HepG2 (cell line): Measurements from ENCODE around the gene ACP1. TPM values are rescaled to one million over a fixed set of nuclear protein-coding genes. Genes with fewer than 3 reads are reported as not detected.
A peak's percentile ranks its signal among the peaks of the same experiment; 100 is the strongest.

Experiments
- ATAC-seq: fragments of 200-7000 bp; cut with Tn5 transposase; 3 replicates; pipeline ENCODE4 v1.9.1; 2020; ENCODE audit warnings: mild to moderate bottlenecking, moderate library complexity
- BruUV-seq: library from RNA; stranded (reverse); fragments of 400-500 nt; replicated peaks from 2 replicates; lab custom pipeline; 2021; lab: Mats Ljungman, UMichigan
- CTCF ChIA-PET: fragments of 300-600 bp; formaldehyde crosslinking; extraction: SDS; loops from one replicate; lab custom pipeline; 2021; ENCODE audit warnings: low total read pairs, inconsistent platforms, low intra/inter-chr PET ratio; lab: Yijun Ruan, JAX
- POLR2A ChIA-PET: fragments of 350-600 bp; sonication (Branson Sonifier 250); formaldehyde crosslinking; loops from one replicate; lab custom pipeline; 2020; ENCODE audit warnings: antibody characterized with exemption, inconsistent platforms; lab: Yijun Ruan, JAX
- DNase-seq: peaks from one replicate; pipeline ENCODE4 v3.0.0-alpha.2; 2015; ENCODE audit warnings: low spot score
- FAIRE-seq: peaks from 3 replicates; lab custom pipeline; 2011; peaks lifted over from hg19 to GRCh38; lab: Jason Lieb, UNC
- H2AFZ ChIP-seq: one replicate; pipeline ENCODE4 v1.6.1; 2011; ENCODE audit warnings: low read length, inconsistent platforms
- H3K27ac ChIP-seq: fragments of 300-600 bp; 3 replicates; pipeline ENCODE4 v1.8.0; 2011; ENCODE audit warnings: mixed run types, mild to moderate bottlenecking, mixed read lengths, low read length, inconsistent platforms; ENCODE audit not compliant: insufficient read depth; ENCODE audit errors: extremely low read length
- H3K27me3 ChIP-seq, 2 experiments: fragments of 200-600 bp in 1 of 2; 2 replicates in 1 of 2; 3 replicates in 1 of 2; pipeline versions ENCODE4 v1.6.0 to v1.8.0; 2011; ENCODE audit warnings: low read length in 2 of 2, mild to moderate bottlenecking in 2 of 2, moderate library complexity in 2 of 2, inconsistent platforms in 1 of 2; ENCODE audit not compliant: insufficient read depth in 2 of 2, control insufficient read depth in 1 of 2
- H3K36me3 ChIP-seq, 2 experiments: fragments of 200-600 bp in 1 of 2; replicated peaks in 1 of 2; 2 replicates in 1 of 2; 3 replicates in 1 of 2; pipeline versions ENCODE4 v1.5.1 to v1.8.0; 2011; ENCODE audit warnings: low read length in 2 of 2, inconsistent platforms in 1 of 2; ENCODE audit not compliant: insufficient read depth in 2 of 2, control insufficient read depth in 1 of 2
- H3K4me1 ChIP-seq: 2 replicates; pipeline ENCODE4 v1.5.1; 2012; ENCODE audit warnings: low read length, inconsistent platforms; ENCODE audit not compliant: insufficient read depth
- H3K4me2 ChIP-seq: 2 replicates; pipeline ENCODE4 v1.6.0; 2011; ENCODE audit warnings: low read depth, low read length, inconsistent platforms
- H3K4me3 ChIP-seq, 3 experiments: fragments of 200-600 bp in 1 of 3; sonication (generic), shearing (Covaris generic) in 1 of 3; replicated peaks in 1 of 3; 2 replicates each; pipeline ENCODE4 v1.5.1; 2011 to 2016; ENCODE audit warnings: low read length in 3 of 3, inconsistent platforms in 2 of 3, low read depth in 2 of 3, mild to moderate bottlenecking in 2 of 3, control low read depth in 1 of 3, mixed read lengths in 1 of 3; ENCODE audit not compliant: insufficient read depth in 1 of 3
- H3K79me2 ChIP-seq: one replicate; pipeline ENCODE4 v1.6.1; 2011; ENCODE audit warnings: low read length, inconsistent platforms; ENCODE audit not compliant: insufficient read depth
- H3K9ac ChIP-seq: 2 replicates; pipeline ENCODE4 v1.6.0; 2011; ENCODE audit warnings: mild to moderate bottlenecking, low read depth, low read length, inconsistent platforms; ENCODE audit not compliant: insufficient read depth
- H3K9me3 ChIP-seq: 2 replicates; pipeline ENCODE4 v1.5.1; 2012; ENCODE audit warnings: mild to moderate bottlenecking, low read length
- H4K20me1 ChIP-seq: 2 replicates; pipeline ENCODE4 v1.6.0; 2011; ENCODE audit warnings: inconsistent platforms, mild to moderate bottlenecking, low read length, moderate library complexity; ENCODE audit not compliant: insufficient read depth
- ATAD3A ChIP-seq: sonication (generic); formaldehyde crosslinking; IDR thresholded peaks from 2 replicates; pipeline ENCODE4 v1.4.0; 2020; ENCODE audit warnings: missing genetic modification reagents
- JARID2 ChIP-seq: sonication (generic); formaldehyde crosslinking; IDR thresholded peaks from 2 replicates; pipeline ENCODE4 v1.8.1; 2023; ENCODE audit warnings: missing genetic modification reagents, inconsistent platforms; ENCODE audit not compliant: insufficient replicate concordance
- KDM5A ChIP-seq: fragments of 200-600 bp; sonication (generic); IDR thresholded peaks from 2 replicates; pipeline ENCODE4 v1.7.0; 2018; ENCODE audit warnings: antibody characterized with exemption, mild to moderate bottlenecking, low read length, borderline replicate concordance
- MZF1 ChIP-seq: sonication (generic); formaldehyde crosslinking; IDR thresholded peaks from 2 replicates; pipeline ENCODE4 v1.8.1; 2023; ENCODE audit warnings: mild to moderate bottlenecking, missing genetic modification reagents, borderline replicate concordance
- NFYB ChIP-seq: sonication (generic); formaldehyde crosslinking; IDR thresholded peaks from 2 replicates; pipeline ENCODE4 v1.4.0; 2020; ENCODE audit warnings: missing genetic modification reagents
- PHB2 ChIP-seq: fragments of 450-650 bp; IDR thresholded peaks from 2 replicates; pipeline ENCODE4 v1.6.1; 2018; ENCODE audit not compliant: partially characterized antibody
- SYNCRIP ChIP-seq: fragments of 200-400 bp; formaldehyde crosslinking; IDR thresholded peaks from 2 replicates; pipeline ENCODE4 v1.6.1; 2018; ENCODE audit warnings: mild to moderate bottlenecking, low read depth, low read length; ENCODE audit not compliant: insufficient read depth
- ZNF629 ChIP-seq: sonication (generic); formaldehyde crosslinking; conservative IDR thresholded peaks from 2 replicates; pipeline ENCODE4 v1.5.0; 2020; ENCODE audit warnings: missing genetic modification reagents
- ZNF678 ChIP-seq: sonication (generic); formaldehyde crosslinking; IDR thresholded peaks from 2 replicates; pipeline ENCODE4 v1.4.0; 2020; ENCODE audit warnings: mild to moderate bottlenecking, missing genetic modification reagents
- ZNF7 ChIP-seq: IDR thresholded peaks from 2 replicates; pipeline ENCODE4 v1.6.1; 2016; ENCODE audit warnings: missing biosample characterization, missing genetic modification reagents
- ZNF775 ChIP-seq: sonication (generic); formaldehyde crosslinking; IDR thresholded peaks from 2 replicates; pipeline ENCODE4 v1.4.0; 2020; ENCODE audit warnings: missing genetic modification reagents, mild to moderate bottlenecking, moderate library complexity, borderline replicate concordance
- ZNF883 ChIP-seq: sonication (generic); formaldehyde crosslinking; IDR thresholded peaks from 2 replicates; pipeline ENCODE4 v1.5.1; 2020; ENCODE audit warnings: mild to moderate bottlenecking, missing genetic modification reagents; ENCODE audit errors: not compliant biosample characterization
- WGBS: methylation state at CpG from one replicate; pipeline ENCODE4 v1.1.6; 2017; ENCODE audit warnings: low lambda C conversion rate; 5-methylcytosine and 5-hydroxymethylcytosine counted together
- in situ Hi-C: cut with HindIII; loops from 2 replicates; pipeline ENCODE4 v1.10.0; 2017; ENCODE audit warnings: low pct_unique_long_range_greater_than_20kb; ENCODE audit not compliant: extremely low pct_ligation_motif_present
- intact Hi-C: fragments of 100-400 bp; cut with micrococcal nuclease; formaldehyde crosslinking; loops from one replicate; pipeline ENCODE4 v1.10.0; 2022; ENCODE audit not compliant: unreplicated experiment
- polyA plus RNA-seq, 8 experiments: library from polyadenylated mRNA; depleted of rRNA in 3 of 8; stranded (reverse) in 7 of 8; unstranded in 1 of 8; fragments of >200 nt; fragmentation: Illumina TruSeq in 4 of 8; extraction: Trizol in 4 of 8; gene quantifications; 2 replicates each; pipeline versions ENCODE4 v1.2.1 to v1.2.3, GENCODE V29; 2011 to 2016; ENCODE audit warnings: low read depth in 4 of 8, missing spikeins in 1 of 8, mixed read lengths in 1 of 8; ENCODE audit not compliant: insufficient read depth in 1 of 8
- total RNA-seq, 5 experiments: library from RNA; depleted of rRNA; stranded (reverse); fragments of >200 nt; fragmentation: Illumina TruSeq; extraction: Trizol; gene quantifications; 2 replicates each; pipeline ENCODE4 v1.2.3, GENCODE V29; 2016; ENCODE audit warnings: low read depth in 1 of 5
- TF ChIP-seq, protein P1 (sequence below): sonication (generic); formaldehyde crosslinking; IDR thresholded peaks from 2 replicates; pipeline ENCODE4 v1.5.1; 2020; ENCODE audit warnings: missing genetic modification reagents, mild to moderate bottlenecking, borderline replicate concordance
- TF ChIP-seq, protein P2 (sequence below): sonication (generic); formaldehyde crosslinking; IDR thresholded peaks from 2 replicates; pipeline ENCODE4 v1.5.0; 2020; ENCODE audit warnings: missing genetic modification reagents

ACP1 gene
- total and polyA plus RNA-seq, 2 of the 13 experiments (the other 11 are each of a cell fraction or from before 2014, with no cell fraction given): 246 to 348 TPM

DNA sequence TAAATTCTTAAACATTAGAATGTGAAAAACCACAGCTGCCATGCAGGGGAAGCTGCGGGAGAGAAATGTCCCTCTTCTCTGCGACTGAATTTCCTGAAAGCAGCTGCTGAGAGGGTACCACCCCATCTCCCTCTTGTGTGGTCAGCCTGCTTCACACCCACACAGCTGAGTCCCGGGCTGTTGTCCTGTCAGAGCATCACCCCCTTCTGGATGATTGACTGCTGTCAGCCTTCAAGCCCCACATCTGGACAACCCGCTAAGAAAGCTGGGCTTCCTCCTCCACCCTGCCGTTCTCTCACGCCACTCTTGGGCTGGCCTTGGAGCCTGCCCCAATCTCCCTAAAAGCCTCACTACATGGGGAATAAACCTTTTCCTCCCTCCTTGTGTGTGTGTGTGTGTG lies 26.9 kb upstream of the ACP1 start:
- H3K79me2 ChIP-seq: no peaks in the 10 kb centered on the region
- H3K4me1 ChIP-seq: peaks cover 24% of the 10 kb centered on the region
- ATAC-seq (no peak; the same call in 2 of the 3 replicates), DNase-seq (no peak), FAIRE-seq (no peak)
- H3K9ac ChIP-seq: no peak overlapping the region
- H3K36me3 ChIP-seq: peaks cover 1 to 8% of the 10 kb centered on the region in 2 experiments; a peak in 1 of 5 replicates
- CTCF ChIA-PET: no interaction called here
- in situ Hi-C loops (no loop called here), intact Hi-C loops (no loop called here)
- no TSS peak for BruUV-seq
- no peak overlapping the region for H2AFZ ChIP-seq
- no peak overlapping the region for H3K27ac ChIP-seq
- no peaks in the 10 kb centered on the region for H3K9me3 ChIP-seq
- POLR2A ChIA-PET: interaction anchor here (1.0 kb wide), 1 partner anchor 62 kb away, joined by 3 read pairs; no protein-coding TSS in a partner anchor
- H3K4me2 ChIP-seq: no peak overlapping the region
- H3K4me3 ChIP-seq: no peak overlapping the region
- no peaks in the 10 kb centered on the region for H4K20me1 ChIP-seq
- 96% methylated on average over 6 of the region's 6 CpGs for WGBS
- no peaks in the 10 kb centered on the region for H3K27me3 ChIP-seq
- TF ChIP-seq ZNF883 (CRISPR knock-in tag): no peak
- TF ChIP-seq, protein P1, sequence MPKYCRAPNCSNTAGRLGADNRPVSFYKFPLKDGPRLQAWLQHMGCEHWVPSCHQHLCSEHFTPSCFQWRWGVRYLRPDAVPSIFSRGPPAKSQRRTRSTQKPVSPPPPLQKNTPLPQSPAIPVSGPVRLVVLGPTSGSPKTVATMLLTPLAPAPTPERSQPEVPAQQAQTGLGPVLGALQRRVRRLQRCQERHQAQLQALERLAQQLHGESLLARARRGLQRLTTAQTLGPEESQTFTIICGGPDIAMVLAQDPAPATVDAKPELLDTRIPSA (CRISPR knock-in tag): 0 out of 2 replicates have a peak, but pooled peaks have one; percentile 39

DNA sequence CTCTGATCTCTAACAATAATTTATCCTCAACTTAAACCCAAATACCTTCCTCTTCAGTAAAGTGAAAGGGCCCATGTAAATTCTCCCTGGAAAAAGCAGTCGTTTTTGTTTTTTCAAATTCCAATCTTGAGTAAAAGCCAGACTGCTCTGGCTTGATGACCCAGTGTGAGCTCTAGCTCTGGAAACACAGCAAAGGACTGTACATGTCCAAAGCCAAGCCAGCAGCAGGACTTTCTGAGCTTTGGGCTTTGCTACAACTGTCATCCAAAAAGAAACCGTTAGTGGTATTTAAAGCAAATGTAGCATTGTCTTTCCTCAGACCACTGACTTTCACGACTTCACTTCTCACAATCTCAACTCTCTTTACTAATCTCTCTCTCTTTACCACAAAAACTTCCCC lies 26.3 kb upstream of the ACP1 start:
- Histone ChIP-seq H3K36me3 (peaks cover 0 to 11% of the 10 kb centered on the region in 2 experiments; a peak in 1 of 5 replicates), H3K4me1 (peaks cover 24% of the 10 kb centered on the region), H3K79me2 (no peaks in the 10 kb centered on the region), H3K4me2 (no peak overlapping the region), H2AFZ (no peak overlapping the region), H3K9ac (no peak overlapping the region), H3K27me3 (no peaks in the 10 kb centered on the region), H3K27ac (no peak overlapping the region), H3K4me3 (no peak overlapping the region), H3K9me3 (no peaks in the 10 kb centered on the region), H4K20me1 (no peaks in the 10 kb centered on the region)
- ChIA-PET CTCF (no interaction called here), POLR2A (no interaction called here)
- WGBS: 72% methylated on average over 3 of the region's 3 CpGs
- FAIRE-seq: no peak
- no TSS peak for BruUV-seq
- TF ChIP-seq PHB2 (no peak), JARID2 (CRISPR knock-in tag) (no peak), ZNF775 (no peak), ZNF629 (CRISPR knock-in tag) (no peak), SYNCRIP (no peak), ATAD3A (CRISPR knock-in tag) (no peak), NFYB (CRISPR knock-in tag) (no peak), MZF1 (no peak), ZNF678 (no peak), KDM5A (no peak), ZNF7 (no peak)
- TF ChIP-seq, protein P2, sequence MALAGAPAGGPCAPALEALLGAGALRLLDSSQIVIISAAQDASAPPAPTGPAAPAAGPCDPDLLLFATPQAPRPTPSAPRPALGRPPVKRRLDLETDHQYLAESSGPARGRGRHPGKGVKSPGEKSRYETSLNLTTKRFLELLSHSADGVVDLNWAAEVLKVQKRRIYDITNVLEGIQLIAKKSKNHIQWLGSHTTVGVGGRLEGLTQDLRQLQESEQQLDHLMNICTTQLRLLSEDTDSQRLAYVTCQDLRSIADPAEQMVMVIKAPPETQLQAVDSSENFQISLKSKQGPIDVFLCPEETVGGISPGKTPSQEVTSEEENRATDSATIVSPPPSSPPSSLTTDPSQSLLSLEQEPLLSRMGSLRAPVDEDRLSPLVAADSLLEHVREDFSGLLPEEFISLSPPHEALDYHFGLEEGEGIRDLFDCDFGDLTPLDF: no peak
- intact Hi-C loops: no loop called here
- DNase-seq: no peak
- ATAC-seq: no peak
- in situ Hi-C loops: no loop called here
